GM19463 (cell line): Measurements from ENCODE around the gene LRIG3.
"Not testable (repeated sequence)": the region's sequence is repeated elsewhere in the genome, so short reads cannot be mapped to it uniquely, and the experiment has no call there.

ENCODE experiments used
- ATAC-seq: cut with Tn5 transposase; IDR thresholded peaks from one replicate; pipeline ENCODE4 v1.9.1; 2021; ENCODE audit warnings: mild to moderate bottlenecking, moderate library complexity; ENCODE audit not compliant: unreplicated experiment

Gene LRIG3

DNA sequence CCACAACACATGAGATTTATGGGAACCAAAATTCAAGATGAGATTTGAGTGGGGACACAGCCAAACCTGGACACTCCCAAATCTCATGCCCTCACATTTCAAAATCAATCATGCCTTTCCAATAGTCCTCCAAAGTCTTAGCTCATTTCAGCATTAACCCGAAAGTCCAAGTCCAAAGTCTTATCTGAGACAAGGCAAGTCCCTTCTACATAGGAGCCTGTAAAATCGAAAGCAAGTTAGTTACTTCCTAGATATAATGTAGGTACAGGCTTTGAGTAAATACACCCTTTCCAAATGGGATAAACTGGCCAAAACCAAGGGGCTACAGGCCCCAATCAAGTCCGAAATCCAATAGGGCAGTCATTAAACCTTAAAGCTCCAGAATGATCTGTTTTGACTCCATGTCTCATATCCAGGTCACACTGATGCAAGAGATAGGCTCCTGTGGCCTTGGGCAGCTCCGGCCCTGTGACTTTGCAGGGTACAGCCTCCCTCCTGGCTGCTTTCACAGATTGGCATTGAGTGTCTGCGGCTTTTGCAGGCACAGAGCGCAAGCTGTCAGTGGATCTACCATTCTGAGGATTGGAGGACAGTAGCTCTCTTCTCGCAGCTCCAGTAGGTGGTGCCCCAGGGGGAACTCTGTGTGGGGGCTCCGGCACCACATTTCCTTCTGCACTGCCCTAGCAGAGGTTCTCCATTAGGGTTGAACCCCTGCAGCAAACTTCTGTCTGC lies 60.1 kb downstream of the LRIG3 start:
- ATAC-seq = no peak

DNA sequence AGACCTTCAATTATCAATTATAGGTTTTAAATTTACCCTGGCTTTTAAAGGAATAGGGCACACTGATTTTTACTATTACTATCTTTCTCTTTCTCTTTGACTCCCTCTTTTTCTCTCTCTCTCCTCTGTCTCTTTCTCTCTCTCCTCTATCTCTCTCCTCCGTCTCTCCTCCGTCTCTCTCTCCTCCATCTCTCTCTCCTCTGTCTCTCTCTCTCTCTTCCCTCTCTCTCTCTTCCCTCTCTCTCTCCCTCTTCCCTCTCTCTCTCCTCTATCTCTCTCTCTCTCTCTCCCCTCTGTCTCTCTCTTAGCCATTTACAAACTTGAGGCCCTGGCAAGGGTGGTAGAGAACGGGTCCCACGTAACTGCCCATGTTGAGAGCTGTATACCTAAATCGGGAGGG lies 62.3 kb downstream of the LRIG3 start:
- no peak for ATAC-seq

DNA sequence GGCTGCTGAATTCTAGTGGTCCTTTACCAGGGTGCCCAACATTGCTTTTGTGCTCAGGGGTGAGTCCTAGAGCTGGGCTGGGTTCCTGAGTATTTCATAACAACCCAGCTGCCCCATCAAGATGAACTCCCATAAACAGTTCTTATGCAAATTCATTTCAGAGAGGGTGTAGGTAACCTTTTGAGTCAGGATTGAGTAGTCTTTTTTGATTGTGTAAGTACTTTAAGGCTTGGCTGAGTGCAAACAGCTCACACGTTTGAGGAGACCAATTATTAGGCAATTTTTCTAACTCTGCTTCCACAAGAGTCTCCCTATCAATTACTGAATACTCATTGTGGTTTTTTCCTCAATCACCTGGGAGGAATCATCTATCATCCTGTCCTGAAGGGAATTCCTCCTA lies 63.1 kb downstream of the LRIG3 start:
- not testable (repeated sequence) for ATAC-seq

DNA sequence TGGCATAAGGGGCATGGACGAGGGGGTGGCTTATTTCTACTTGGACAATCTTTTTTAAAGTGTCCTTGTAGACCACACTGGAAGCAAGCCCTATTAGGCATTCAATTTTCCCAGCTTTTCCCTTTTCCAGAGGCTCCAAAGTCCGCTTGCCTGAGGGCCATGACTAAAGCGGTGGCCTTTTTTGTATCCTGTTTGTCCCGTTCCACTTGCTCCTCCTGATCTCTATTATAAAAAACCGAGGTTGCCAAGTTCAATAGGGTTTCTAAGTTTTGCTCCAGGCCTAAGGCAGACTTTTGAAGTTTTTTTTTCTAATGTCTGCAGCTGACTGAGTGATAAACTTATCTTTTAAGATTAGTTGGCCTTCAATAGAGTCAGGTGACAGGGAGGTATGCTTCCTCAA lies 64.7 kb downstream of the LRIG3 start:
- ATAC-seq = not testable (repeated sequence)

DNA sequence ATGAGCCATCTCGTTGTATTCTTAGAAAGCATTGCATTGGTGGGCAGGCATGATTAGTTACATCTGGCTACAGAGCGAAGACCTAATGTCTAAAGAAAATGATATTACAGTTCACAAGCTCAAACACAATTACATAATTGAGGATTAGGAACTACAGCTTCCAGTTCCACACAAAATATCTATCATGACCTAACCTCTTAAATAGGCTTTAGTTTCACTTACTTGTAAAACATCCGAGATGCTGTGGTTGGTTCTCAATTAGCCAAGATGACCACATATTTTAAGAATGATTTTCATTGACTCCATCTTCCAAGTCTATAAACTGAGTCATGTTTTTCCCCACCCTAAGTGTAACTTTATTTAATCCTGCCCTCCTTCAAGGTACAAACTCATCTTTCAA lies 69.5 kb downstream of the LRIG3 start:
- no peak for ATAC-seq

DNA sequence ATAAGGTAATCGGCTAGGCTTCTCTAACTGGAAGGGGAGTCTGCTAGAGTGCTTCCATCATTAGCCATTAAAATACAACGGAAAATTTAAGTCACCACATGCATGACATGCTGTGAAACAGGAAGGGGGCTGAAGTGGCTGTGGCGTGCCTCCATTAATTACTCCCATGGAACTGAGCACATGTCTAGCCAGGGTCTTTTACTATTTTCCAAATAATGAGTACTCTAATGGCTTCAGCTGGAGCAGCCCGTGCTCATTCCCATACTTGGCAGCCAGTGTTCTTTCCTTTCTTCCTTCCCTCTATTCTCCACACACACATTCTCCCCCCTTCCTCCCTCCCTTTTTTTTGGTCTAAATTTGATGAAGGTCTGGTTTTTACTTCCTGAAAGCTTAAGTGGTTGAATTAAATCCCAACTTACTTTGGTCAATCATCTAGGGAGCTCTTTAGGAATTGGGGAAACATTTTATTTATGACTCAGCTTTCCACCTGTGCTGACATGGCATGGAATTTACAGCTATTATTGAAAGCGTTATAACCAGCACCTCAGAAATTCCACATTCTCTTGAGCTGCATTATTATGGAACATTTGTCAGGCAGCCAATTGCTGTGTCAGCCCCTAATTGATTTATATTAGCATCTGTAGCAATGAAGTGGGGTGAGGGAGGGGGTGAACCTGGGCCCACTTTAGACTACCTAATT lies 72.3 kb downstream of the LRIG3 start:
- no peak for ATAC-seq

DNA sequence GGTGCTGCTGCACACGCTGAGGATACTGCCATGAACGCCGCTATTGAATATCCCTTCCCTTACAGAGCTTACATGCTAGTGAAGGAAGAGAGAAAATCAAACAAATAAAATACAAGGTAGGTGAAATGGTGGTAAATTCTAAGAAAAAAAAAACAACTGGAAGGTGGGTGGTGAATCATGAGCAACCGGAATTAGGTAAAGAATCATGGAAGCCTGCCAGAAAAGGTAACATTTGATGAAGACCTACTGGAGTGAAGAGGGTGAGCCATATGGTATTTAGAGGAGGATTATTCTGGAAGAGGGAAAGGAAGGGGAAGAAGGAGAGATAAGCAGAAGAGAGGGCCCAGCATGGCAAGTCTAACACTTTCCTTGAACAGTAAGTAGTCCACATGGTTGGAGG lies 76.1 kb downstream of the LRIG3 start:
- ATAC-seq = no peak

DNA sequence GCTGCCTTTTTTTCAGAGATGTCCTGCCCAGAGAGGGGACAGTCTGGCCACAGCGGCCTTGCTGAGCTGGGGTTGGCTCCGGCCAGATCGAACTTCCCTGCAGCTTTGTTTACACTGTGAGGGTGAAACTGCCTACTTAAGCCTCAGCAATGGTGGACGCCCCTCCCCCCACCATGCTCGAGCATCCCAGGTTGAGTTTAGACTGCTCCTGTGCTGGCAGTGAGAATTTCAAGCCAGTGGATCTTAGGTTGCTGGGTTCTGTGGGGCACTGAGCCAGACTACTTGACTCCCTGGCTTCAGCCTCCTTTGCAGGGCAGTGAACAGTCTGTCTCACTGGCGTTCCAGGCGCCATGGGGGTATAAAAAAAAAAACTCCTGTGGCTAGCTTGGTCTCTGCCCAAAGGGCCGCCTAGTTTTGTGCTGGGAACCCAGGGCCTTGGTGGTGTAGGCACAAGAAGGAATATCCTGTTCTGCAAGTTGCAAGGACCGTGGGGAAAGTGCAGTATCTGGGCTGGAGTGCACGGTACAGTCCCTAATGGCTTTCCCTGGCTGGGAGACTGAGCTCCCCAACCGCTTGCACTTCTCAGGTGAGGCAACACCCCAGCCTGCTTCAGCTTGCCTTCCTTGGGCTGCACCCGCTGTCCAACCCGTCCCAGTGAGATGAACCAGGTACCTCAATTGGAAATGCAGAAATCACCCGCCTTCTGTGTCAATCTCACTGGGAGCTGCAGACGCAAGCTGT lies 79.1 kb downstream of the LRIG3 start:
- no peak for ATAC-seq

DNA sequence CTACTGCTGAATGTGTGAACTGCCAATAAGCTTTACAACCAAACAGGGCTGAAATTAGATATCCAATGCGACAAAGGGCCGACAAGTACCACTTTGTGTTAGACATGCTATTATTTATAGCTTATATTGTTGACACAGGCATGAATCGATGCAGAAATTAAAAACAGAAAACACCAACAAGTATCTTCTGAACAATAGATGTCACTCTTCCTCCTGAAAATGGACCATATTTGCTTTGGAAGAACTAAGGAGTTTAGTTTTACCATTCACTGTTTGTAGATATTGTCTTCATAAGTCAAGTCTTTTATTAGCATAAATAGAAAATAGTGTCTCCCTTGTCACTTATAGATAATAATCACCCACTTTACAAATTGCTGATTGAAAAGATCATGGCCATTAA lies 86.5 kb downstream of the LRIG3 start:
- ATAC-seq = no peak

DNA sequence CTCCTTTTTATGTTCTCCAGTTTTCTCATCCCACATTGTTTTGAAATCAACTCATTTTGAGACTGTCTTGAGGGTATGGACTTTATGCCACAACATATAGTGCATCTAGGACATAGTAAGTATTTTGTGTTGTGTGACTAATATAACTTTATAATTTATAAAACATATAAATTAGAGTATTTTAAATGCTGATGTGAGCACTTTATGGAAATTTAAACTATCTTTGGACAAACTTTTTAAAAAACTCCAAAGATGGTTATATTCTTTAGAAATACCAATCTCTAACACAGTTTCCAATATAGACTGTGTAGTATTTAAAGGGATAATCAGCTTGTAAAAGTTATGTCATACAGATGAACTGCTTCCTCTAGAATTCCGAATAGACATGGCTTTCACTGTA lies 87.4 kb downstream of the LRIG3 start:
- no peak for ATAC-seq
